Stimulated activated CD8-positive, alpha-beta memory T cell treated with anti-CD3 and anti-CD28 coated beads, Interleukin-7, amount 100 ng/mL, for 24 hours (primary cell): ENCODE data around the gene GRAMD1B.
A peak's percentile ranks its signal among the peaks of the same experiment; 100 is the strongest.

ENCODE experiments used
- DNase-seq: peaks from one replicate; pipeline ENCODE4 v3.0.0-alpha.2; 2020; ENCODE audit warnings: low read depth

GRAMD1B gene

DNA sequence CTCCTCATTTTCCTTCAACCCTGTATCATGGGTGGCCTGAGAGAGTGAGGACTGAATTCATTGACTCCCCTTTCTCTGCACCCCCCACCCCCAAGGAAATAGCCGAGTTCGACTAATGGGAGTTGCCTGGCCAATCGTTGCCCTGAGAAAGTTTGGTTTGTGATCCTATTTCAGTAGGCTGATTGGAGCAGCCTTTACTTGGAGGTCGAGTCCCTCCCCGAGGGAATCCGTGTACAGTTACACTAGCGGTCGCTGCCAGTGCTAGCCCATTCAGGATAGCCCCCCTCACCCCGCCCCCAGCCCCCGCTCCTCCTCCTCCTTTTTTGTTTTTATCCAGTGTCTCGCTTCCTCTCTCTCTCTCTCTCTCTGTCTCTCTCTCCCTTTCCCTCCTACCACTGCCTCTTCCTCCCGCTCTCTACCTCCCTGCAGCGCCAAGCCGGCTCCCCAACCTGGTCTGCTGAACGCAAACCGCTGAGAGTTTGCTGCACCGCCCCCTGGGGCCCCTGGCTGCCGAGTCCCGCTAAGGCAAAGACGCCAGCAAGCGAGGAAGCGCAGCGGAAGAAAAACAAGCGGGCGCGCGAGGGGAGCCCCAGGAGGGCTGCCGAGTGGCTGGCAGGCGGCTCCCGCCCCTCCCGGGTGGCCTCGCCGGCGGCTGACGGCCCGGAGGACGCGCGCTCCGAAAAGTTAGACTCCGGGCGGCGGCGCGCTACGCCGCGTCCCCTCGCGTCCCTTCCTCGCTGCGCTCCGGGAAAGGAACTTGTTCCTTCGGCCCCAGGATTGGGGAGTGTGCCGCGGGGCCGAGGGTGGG is at the start of gene GRAMD1B:
TSS of gene GRAMD1B (plus strand) at position 357 of the 808 bp plus-strand sequence. CDS start 524 bp downstream, outside the sequence.
- peak; percentile 34 for DNase-seq

DNA sequence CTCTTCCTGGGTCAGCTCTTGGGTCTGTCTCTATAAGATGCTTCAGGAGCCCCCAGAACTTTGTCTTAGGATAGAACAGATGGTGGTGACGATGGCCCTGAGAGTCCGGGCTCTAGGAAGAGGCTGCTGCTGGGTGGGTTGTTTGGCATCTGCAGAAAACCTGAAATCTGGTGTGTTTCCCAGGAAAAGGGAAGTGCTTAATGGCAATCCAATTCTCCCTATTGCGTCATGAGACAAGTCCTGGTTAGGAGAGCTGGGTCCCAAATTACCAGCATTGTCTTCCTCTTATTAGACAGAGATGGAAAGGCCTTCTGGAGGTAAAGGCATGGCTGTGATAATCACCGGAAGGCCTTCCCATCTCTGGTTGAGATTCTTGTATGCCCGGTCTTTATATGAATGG is 48.9 kb upstream of the GRAMD1B start:
- no peak for DNase-seq

DNA sequence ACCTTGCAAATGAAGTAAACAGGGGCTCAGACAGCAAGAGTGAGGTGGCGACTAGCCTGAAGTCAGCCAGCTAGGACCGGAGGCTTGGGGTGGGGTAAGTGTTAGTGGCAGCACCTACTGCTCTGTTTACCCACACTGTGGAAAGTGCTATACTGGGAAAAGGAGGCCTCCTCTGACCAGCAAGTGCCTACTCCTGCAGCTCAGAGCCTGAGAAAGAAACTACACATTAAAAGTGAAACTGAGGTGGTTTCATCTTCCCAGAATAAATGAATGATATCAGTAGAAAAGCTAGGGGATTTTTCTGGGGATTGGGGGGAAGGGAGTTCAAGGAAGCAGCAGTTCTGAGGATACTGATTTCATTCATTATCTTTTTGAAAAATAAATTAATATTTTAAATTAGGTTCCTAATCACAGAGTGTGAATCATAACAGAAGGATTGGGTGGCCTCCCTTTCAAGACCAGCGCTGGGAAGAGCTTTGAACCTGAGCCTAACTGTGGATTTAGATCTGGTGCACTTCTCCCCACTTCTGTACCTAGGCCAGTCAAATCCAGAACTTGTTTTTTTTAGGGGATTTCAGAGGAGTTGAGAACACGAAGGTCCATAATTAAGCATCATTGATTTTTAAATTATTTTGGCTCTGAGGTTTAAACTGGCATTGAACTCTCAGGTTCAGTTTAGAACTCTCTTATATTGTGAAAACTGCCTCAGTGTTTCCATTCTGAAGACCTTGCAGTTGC is 48.1 kb upstream of the GRAMD1B start:
- DNase-seq, result peak; percentile 26

DNA sequence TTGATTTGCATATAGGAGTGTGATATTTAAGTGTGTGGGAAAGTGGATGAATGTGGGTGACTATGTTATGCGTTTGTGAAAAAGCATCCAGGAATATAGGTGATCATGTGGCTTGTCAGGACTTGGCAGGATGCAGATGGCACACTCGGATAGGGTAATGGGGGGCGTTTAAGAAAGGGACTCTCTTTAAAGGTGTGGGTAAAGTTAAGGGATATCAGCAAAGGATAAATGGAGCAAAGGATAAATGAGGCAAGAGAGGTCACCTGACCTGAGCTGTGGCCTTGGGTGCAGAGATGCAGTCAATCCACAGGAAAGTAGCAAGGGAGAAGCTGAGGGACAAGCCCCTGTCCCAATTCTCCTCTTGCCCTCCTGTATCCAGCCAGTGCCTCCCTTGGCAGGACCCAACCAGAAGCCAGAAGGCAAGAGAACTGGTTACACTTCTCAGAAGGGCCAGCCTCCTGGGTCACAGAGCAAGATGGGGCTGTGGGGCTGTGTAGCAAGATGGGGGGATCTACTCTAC is 47.5 kb upstream of the GRAMD1B start:
- no peak for DNase-seq

DNA sequence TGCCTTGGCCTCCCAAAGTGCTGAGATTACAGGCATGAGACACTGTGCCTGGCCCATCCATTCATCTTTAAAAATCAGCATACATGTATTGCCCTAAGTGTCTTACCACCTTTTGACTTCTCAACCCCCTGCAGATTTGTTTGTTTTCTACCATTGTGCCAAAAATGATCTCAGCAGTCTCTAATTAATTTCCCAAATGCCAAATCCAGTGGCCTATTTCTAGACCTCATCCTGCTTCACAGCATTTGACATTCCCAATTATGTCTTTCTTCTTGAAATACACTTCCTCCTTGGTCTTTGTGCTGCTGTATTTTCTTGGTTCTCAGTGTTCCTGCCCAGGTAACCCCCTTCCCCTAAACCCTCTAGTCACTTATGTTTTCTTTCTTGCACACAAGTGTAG is 46.0 kb upstream of the GRAMD1B start:
- DNase-seq, result no peak

DNA sequence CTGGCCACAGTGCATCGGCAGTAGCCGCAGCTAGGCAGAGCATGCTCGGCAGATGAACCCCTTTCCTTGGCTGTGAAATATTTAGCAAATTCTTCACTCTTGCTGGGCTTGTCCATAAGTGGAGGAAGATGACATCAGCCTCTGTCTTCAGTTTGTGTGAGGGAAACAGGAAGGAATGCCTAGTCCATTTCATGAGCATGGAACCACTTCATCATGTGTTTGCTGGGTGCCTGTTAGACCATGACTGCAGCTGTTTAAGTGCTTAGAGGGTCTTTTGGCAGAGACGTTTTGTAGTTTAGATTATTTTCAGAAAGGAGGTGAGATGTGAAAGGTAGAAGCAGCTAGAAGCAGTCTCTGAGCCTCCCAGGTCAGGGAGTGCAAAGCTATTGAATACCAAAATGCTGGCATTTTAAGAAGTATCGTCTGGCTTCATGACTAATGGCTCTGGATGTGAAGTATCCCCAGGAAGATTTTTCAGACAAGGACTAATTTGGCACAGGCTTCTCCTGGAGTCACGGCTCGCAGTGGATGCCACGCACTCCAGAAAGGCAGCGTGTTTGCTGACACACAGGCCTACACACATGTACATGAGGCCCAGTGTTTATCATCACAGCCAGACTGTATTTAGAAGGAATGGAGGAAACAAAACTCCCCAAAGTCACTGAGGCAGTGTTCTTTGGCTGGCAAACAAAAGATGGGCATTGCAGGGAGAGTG is 43.1 kb upstream of the GRAMD1B start:
- no peak for DNase-seq

DNA sequence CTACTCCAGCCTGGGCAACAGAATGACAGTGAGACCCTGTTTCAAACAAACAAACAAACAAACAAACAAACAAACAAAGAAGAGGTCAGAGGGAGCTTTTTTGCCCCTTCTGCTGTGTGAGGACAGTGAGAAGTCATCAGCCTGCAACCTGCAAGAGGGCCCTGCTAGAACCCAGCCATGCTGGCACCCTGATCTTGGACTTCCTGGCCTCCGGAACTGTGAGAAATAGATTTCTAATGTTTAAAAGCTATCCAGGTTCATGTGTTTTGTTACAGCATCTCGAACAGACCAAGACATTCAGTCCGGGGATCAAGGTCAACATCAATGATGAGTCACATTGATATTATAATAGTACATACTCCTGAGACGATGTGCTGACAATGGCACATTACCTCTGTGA is 41.4 kb upstream of the GRAMD1B start:
- no peak for DNase-seq

DNA sequence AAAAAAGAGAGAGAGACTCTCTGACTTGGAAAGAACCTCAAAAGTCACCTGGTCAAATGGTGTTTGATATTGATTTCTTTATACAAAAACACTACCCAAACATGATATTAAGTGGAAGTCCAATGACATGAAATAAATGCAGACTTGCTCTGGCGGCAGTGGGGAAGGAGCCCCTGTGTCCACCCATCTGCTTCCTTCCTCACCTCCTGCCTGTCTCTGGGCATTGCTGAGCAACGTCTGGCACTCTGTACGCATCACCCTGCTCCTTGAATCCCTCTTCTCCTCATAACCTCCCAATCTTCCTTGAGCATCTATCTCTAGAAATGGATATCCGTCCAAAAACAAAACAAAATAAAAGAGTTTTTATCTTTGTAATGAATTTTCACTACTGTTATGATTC is 39.9 kb upstream of the GRAMD1B start:
- DNase-seq, result no peak

DNA sequence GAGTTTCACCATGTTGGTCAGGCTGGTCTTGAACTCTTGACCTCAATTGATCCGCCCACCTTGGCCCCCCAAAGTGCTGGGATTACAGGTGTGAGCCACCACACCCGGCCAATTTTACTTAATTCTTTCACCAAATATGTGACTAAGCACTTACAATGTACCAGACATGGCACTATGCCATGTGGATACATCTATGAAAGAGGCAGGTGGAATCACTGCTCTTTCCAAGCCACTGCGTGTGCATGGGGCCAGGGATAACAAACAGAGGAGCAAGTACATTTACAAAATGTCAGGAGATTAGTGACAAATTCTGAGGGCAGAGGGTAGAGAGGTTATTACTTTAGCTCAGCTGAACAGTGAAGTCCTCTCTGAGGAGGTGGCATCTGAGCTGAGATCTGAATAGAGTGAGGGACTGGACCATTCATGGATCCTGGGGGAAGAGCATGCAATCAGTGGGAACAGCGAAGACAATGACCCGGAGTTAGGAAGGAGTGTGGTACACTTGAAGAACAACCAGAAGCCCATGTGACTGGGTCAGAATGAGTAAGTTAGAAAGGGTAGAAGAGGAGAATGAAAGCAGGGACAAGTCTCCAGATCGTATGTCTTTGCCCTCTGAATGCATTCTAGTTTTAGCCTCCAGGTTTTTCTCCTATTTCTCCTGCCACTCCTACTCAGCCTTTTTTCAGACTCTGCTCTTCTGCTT is 38.3 kb upstream of the GRAMD1B start:
- no peak for DNase-seq

DNA sequence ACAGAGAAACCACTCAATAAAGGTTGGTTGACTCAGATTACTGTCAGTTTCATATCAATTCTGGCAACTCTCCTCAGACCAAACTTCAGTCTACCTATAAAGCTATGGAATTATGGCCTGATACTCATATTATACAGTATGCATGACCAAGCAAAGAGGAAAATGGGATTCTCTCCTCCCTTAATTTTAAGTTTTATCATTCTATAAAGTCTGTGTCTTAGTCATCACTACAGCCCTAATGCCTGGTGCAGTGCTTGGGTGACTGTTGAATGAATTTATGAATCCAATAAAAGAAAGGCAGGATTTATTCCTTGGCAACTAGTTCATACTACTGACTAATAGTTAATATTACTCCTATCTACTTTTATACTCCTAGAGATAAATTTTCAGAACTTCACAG is 37.6 kb upstream of the GRAMD1B start:
- DNase-seq, result no peak

DNA sequence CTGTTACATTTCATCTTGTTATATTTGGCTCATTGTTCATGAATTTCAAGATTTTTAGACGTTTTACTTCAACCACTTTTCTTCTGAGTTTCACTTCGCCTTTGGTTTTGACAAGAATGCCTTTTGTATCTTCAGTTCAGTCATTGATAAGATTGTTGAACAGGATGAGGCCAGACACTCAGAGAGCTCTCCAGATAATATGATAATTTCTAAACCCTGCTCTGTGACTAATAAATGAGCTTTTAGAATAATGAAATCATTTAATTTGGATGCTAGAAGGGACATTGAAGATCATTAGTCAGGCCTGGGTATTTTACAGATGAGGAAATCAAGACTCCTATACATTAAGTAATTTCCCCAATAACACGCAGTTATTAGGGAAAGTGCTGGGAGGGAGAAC is 37.2 kb upstream of the GRAMD1B start:
- DNase-seq, result no peak

DNA sequence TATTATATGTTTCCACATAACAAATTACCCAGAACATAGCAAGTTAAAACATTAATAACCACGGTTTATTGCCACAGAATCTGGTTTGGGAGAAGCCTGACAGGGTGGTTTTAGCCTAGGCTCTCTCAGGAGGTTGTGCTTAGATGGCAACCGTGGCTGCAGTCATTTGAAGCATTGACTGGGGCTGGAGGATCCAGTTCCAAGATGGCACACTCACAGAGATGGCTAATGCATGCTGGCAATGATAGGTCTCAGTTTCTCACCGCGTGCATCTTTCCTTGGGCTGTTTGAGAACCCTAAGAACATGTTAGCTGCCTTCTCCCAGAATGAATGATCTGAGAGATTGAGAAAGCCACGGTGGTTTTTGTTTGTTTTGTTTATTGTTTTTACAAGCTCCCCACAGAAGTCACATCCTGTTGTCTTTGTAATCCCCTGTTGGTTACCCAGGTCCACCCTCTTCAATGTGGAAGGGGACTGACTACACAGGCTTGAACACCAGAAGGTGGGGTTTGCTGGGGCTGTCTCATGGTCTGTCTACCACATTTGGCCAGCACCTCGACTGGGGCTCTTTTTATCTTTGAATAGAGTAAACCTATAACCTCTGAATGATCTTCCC is 36.6 kb upstream of the GRAMD1B start:
- no peak for DNase-seq

DNA sequence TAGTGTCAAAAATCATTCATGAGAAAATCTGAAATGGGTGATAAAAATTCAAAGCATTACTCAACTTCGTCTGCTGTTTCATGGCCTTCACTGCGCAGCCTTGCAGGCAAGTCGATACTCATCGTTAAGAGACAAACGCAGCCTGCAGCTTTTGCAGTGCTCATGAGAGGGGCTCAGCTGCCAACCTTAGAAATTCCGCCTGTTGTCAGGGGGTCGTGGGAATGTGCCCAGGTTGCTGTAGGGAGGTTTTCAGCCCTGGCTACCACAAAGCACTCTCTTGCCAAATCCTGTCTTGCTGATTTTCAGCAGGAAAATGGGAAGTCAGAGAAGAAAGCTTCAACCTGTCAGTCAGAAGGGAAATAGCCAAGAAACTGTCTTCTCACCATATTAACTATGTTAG is 25.4 kb upstream of the GRAMD1B start:
- DNase-seq, result no peak

DNA sequence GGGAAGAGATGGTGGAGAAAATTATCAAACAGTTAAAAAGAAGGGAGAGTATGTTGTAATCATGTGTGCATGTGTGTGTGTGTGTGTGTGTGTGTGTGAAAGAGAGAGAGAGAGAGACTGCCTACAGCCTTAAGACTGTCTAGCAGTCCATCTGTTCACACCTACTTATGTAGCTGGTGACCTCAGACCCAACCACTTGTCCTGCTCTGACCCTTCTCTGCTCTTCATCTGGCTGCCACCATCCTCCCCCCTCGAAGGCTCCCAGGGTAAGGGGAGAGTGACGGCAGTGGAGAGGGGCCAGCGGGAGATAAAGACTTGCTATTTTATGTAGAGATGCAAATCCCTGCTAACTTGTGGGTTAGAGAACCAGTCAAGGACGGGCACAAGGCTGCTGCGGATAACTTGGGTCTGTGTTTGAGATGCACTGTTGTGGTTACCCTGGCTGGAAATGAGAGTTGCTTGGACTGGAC is 24.9 kb upstream of the GRAMD1B start:
- no peak for DNase-seq

DNA sequence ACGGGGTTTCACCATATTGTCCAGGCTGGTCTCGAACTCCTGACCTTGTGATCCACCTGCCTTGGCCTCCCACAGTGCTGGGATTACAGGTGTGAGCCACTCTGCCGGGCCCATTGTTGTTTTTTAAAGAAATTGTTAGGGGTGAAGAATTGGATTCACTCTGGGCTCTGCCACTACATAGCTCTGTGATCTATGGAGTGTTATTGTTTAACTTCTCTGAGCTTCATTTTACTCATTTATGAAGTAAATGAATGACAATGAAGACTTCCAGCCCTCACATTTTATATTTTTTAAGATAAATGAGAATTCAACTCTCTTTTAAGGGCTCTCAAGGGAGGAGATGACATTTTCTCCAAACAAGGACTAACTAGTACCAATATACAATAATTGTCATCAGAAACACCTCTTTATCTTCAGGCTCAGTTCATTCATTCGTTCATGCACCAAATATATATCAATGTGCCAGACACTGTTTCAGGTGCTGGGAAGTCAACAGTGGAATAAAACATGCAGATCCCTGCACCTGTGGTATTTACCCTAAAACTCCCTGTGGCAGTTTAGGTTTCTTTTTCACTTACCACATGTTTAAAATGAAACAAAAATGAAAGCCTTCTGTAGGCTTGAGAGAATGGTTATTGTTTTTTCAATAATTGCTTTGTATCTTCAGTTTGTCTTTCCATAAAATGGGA is 23.5 kb upstream of the GRAMD1B start:
- no peak for DNase-seq

DNA sequence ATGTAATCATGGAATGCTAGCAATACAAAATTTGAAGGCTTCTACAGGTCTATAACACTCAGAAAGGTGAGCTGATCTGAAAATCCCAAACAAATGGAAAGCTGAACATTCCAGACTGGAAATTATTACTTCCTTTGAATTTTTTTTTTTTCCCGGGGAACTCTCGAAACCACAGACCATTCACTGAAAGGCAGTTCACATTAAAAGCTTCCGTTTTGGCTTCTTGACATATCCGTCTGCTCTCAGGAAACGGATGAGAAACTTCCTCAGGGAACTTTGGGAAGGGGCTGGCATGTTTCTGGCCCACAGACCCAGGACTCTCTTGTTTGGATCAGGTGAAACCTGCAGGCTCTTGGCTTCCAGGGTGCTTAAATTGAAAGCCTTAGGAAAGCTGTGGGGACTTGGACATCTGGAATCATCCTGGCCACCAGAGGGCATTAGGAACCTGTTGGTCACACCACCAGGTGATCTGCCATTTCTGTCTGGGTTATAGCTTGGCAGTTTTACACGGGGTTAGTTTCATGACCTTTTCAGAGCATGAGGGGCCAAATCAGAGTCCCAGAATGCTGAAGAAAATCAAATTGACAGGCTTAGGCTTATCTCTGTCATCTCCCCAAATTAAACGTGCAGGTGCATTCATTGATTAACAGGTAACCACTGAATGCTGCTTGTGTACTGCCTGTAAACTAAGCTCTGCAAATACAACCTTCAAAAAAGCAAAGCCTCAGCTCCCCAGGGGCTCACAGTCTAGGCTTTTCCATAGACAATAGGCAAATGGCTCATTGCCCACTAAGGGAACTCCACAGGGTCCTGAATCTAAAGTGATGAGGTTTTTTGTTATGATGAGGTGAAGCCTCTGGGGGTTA is 22.7 kb upstream of the GRAMD1B start:
- DNase-seq, result peak; percentile 17

DNA sequence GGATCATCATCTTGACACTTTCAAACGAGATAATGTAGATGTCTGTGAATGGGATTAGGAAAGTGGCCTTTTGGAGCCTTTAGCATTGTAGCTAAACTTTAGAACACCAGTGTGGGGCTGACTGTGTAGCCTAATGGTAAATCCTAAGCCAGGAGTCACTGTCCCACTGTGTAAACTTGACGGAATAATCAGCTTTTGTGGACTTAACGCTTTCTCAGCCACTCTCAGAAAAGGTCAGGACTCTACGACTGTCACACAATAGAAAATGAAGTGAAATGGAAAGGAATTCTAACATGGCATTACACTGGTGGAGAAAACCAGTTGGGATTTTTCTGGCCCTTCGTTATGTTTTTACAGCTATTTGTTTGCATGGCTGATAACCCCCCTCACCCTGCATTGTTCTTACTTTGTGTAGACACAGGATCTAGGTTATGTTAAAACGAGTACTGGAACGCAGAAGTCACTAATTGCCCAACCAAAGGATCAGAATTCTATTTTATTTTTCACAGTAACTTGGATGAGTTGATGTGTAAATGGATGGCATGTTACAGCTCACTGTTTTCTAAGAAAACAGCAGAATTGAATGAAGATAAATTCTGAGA is 22.0 kb upstream of the GRAMD1B start:
- DNase-seq, result no peak

DNA sequence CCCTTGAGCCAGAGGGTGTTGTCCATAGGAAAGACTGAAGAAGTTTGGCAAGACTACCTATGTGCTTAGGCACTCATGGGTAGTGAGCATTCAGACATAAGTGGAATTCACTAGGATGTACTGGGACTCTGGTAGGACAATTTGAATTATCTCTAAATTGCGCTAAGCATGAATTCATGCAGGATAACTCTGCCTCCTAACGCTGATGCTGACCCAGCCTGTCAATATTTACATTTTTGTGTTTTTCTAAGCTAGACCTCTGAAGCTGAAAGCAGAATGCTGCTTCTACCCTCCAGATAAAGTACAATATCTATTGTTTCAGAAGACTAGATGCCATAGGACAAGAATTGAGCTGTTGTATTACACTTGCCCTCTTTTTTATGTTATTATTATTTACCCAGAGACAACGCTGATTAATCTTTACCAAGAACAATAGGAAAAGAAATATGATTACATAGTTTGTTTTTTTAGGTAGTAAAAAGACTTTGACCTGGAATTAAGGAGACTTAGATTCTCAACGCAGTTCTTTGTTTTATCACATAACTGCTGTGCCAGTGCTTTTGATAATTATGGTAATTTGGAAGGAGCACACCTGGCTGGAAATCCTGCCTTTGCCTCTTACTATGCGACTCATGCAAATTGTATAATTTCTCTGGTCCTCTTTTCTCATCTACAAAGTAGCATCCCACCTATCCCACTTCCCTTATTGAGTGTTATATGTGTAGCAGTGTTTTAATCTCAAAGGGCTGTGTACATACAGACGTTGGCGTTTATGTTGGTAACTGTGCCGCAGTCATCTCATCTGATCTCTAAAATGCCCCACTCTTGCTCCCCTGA is 21.2 kb upstream of the GRAMD1B start:
- DNase-seq, result no peak
